Fibroblast of lung (primary cell): Measurements from ENCODE around the gene OR13J1. TPM values are rescaled to one million over a fixed set of nuclear protein-coding genes. Genes with fewer than 3 reads are reported as not detected.
"Not testable (repeated sequence)": the region's sequence is repeated elsewhere in the genome, so short reads cannot be mapped to it uniquely, and the experiment has no call there.

Source experiments
- DNase-seq, 2 donors: peaks; one replicate each; pipeline versions ENCODE4 v3.0.0 to v3.0.0-alpha.2; 2010; ENCODE audit warnings: low read depth in 2 of 2
- H2AFZ ChIP-seq: 2 replicates; pipeline ENCODE4 v1.5.1; 2012; ENCODE audit warnings: low read length, control low read depth, inconsistent platforms
- H3K27ac ChIP-seq: 2 replicates; pipeline ENCODE4 v1.5.1; 2011; ENCODE audit warnings: low read length, control low read depth; ENCODE audit not compliant: insufficient read depth
- H3K27me3 ChIP-seq: 2 replicates; pipeline ENCODE4 v1.5.1; 2011; ENCODE audit warnings: mild to moderate bottlenecking, low read length; ENCODE audit not compliant: control insufficient read depth, insufficient read depth
- H3K36me3 ChIP-seq: 2 replicates; pipeline ENCODE4 v1.5.1; 2011; ENCODE audit warnings: low read length; ENCODE audit not compliant: control insufficient read depth, insufficient read depth
- H3K4me1 ChIP-seq: 2 replicates; pipeline ENCODE4 v1.5.1; 2011; ENCODE audit warnings: low read length; ENCODE audit not compliant: control insufficient read depth, insufficient read depth; ENCODE audit errors: extremely low read depth
- H3K4me2 ChIP-seq: 2 replicates; pipeline ENCODE4 v1.5.1; 2011; ENCODE audit warnings: low read length, control low read depth; ENCODE audit not compliant: insufficient read depth; ENCODE audit errors: extremely low read depth
- H3K4me3 ChIP-seq, 4 experiments: fragments of 200-600 bp in 1 of 4; sonication (generic) in 1 of 4; replicated peaks in 1 of 4; 2 replicates each; pipeline ENCODE4 v1.5.1; 2011 to 2016; ENCODE audit warnings: low read length in 4 of 4, low read depth in 3 of 4, mild to moderate bottlenecking in 3 of 4, control low read depth in 2 of 4, inconsistent platforms in 1 of 4, mixed read lengths in 1 of 4; ENCODE audit not compliant: insufficient read depth in 1 of 4; ENCODE audit errors: control extremely low read depth in 1 of 4
- H3K79me2 ChIP-seq: 2 replicates; pipeline ENCODE4 v1.5.1; 2012; ENCODE audit warnings: mild to moderate bottlenecking, low read length, inconsistent platforms; ENCODE audit not compliant: control insufficient read depth, insufficient read depth
- H3K9ac ChIP-seq: 2 replicates; pipeline ENCODE4 v1.5.1; 2011; ENCODE audit warnings: mild to moderate bottlenecking, low read length, control low read depth; ENCODE audit not compliant: insufficient read depth
- H3K9me3 ChIP-seq: 2 replicates; pipeline ENCODE4 v1.5.1; 2012; ENCODE audit warnings: low read depth, low read length; ENCODE audit not compliant: control insufficient read depth, insufficient read depth
- H4K20me1 ChIP-seq: 2 replicates; pipeline ENCODE4 v1.5.1; 2011; ENCODE audit warnings: low read length; ENCODE audit not compliant: control insufficient read depth, insufficient read depth; ENCODE audit errors: extremely low read depth
- CTCF ChIP-seq, 2 donors: IDR thresholded peaks in 1 of 2; conservative IDR thresholded peaks in 1 of 2; 1 replicate in 1 of 2; 2 replicates in 1 of 2; pipeline ENCODE4 v1.5.1; 2011 to 2012; ENCODE audit warnings: low read length in 2 of 2, control low read depth in 1 of 2, inconsistent platforms in 1 of 2, low read depth in 1 of 2, mild to moderate bottlenecking in 1 of 2
- EZH2 ChIP-seq: IDR thresholded peaks from 2 replicates; pipeline ENCODE4 v1.5.1; 2012; ENCODE audit warnings: low read length, control low read depth, mild to moderate bottlenecking; ENCODE audit errors: missing control alignments
- polyA plus RNA-seq, 2 donors: library from polyadenylated mRNA; depleted of rRNA in 1 of 2; stranded (reverse) in 1 of 2; unstranded in 1 of 2; fragments of >200 nt; gene quantifications; 2 replicates each; pipeline ENCODE4 v1.2.1, GENCODE V29; 2011 to 2012; ENCODE audit warnings: missing spikeins in 1 of 2
- total RNA-seq: library from RNA; depleted of rRNA; stranded (reverse); fragments of >200 nt; gene quantifications from 2 replicates; pipeline ENCODE4 v1.2.1, GENCODE V29; 2014

The OR13J1 gene
- total and polyA plus RNA-seq, 2 donors (not counting 1 experiment from before 2014, with no cell fraction given) = not detected

GRCh38 chr9:35903049-35903448 lies 32.8 kb upstream of the OR13J1 start:
- peak; percentile 54 to 72 for DNase-seq
- H3K27me3 ChIP-seq = no peaks in the 10 kb centered on the region
- no peak overlapping the region for H3K4me2 ChIP-seq
- H3K4me3 ChIP-seq = no peak overlapping the region
- H3K27ac ChIP-seq = no peak overlapping the region
- no peaks in the 10 kb centered on the region for H4K20me1 ChIP-seq
- H3K4me1 ChIP-seq = peaks cover 28% of the 10 kb centered on the region
- no peak for TF ChIP-seq EZH2
- peak; percentile 35 to 44 for TF ChIP-seq CTCF (conservative IDR thresholded peaks at IDR 0.05 in 1 of 2, IDR thresholded peaks at IDR 0.05 in 1 of 2; ENCODE audit: low read depth in 1 of 2, low read length in 2 of 2)
- no peak overlapping the region for H2AFZ ChIP-seq
- H3K9me3 ChIP-seq = no peaks in the 10 kb centered on the region
- no peak overlapping the region for H3K9ac ChIP-seq
- no peaks in the 10 kb centered on the region for H3K79me2 ChIP-seq
- no peaks in the 10 kb centered on the region for H3K36me3 ChIP-seq

GRCh38 chr9:35899021-35899420 lies 28.8 kb upstream of the OR13J1 start:
- no peaks in the 10 kb centered on the region for H3K9me3 ChIP-seq
- no peaks in the 10 kb centered on the region for H3K4me1 ChIP-seq
- TF ChIP-seq CTCF (conservative IDR thresholded peaks at IDR 0.05 in 1 of 2, IDR thresholded peaks at IDR 0.05 in 1 of 2; ENCODE audit: low read depth in 1 of 2, low read length in 2 of 2) (no peak), EZH2 (no peak)
- H3K36me3 ChIP-seq = no peaks in the 10 kb centered on the region
- no peak overlapping the region for H3K27ac ChIP-seq
- no peak overlapping the region for H3K9ac ChIP-seq
- H3K4me2 ChIP-seq = no peak overlapping the region
- DNase-seq = no peak
- H2AFZ ChIP-seq = no peak overlapping the region
- no peaks in the 10 kb centered on the region for H4K20me1 ChIP-seq
- peaks cover 6% of the 10 kb centered on the region for H3K27me3 ChIP-seq
- H3K4me3 ChIP-seq = no peak overlapping the region
- no peaks in the 10 kb centered on the region for H3K79me2 ChIP-seq

GRCh38 chr9:35898337-35898736 lies 28.1 kb upstream of the OR13J1 start:
- no peak for TF ChIP-seq EZH2
- TF ChIP-seq CTCF (conservative IDR thresholded peaks at IDR 0.05 in 1 of 2, IDR thresholded peaks at IDR 0.05 in 1 of 2; ENCODE audit: low read depth in 1 of 2, low read length in 2 of 2) = no peak

GRCh38 chr9:35897376-35898099 lies 27.3 kb upstream of the OR13J1 start:
- H3K36me3 ChIP-seq, DNase-seq, H3K4me2 ChIP-seq, H3K9me3 ChIP-seq, H2AFZ ChIP-seq, H3K4me1 ChIP-seq, H3K79me2 ChIP-seq, H3K4me3 ChIP-seq, H3K27ac ChIP-seq, H3K9ac ChIP-seq, H4K20me1 ChIP-seq: not testable (repeated sequence)
- peaks cover 11% of the 10 kb centered on the region for H3K27me3 ChIP-seq

More at GRCh38 chr9:35898337-35898736, 28.1 kb upstream of the OR13J1 start:
- H3K4me2 ChIP-seq = no peak overlapping the region
- H3K9ac ChIP-seq = no peak overlapping the region
- H3K9me3 ChIP-seq = no peaks in the 10 kb centered on the region
- no peak for DNase-seq
- no peaks in the 10 kb centered on the region for H4K20me1 ChIP-seq
- H2AFZ ChIP-seq = no peak overlapping the region
- H3K27me3 ChIP-seq = peaks cover 7% of the 10 kb centered on the region
- H3K4me1 ChIP-seq = no peaks in the 10 kb centered on the region
- no peaks in the 10 kb centered on the region for H3K36me3 ChIP-seq
- no peaks in the 10 kb centered on the region for H3K79me2 ChIP-seq
- H3K4me3 ChIP-seq = no peak overlapping the region
- no peak overlapping the region for H3K27ac ChIP-seq
